HepG2 (cell line): ENCODE data around the gene WBP2NL.

Source experiments
- ATF3 ChIP-seq: sonication (generic); formaldehyde crosslinking; IDR thresholded peaks from 2 replicates; pipeline ENCODE4 v1.4.0; 2020; ENCODE audit warnings: missing genetic modification reagents
- CCDC6 ChIP-seq: sonication (generic); formaldehyde crosslinking; IDR thresholded peaks from 2 replicates; pipeline ENCODE4 v1.8.1; 2022; ENCODE audit warnings: mild to moderate bottlenecking, missing genetic modification reagents, moderate library complexity
- CTCF ChIP-seq: sonication (generic); formaldehyde crosslinking; IDR thresholded peaks from 2 replicates; pipeline ENCODE4 v1.5.0; 2020; ENCODE audit warnings: mild to moderate bottlenecking, missing genetic modification reagents, moderate library complexity
- E2F1 ChIP-seq: sonication (generic); formaldehyde crosslinking; IDR thresholded peaks from 2 replicates; pipeline ENCODE4 v1.5.0; 2020; ENCODE audit warnings: missing genetic modification reagents
- GFI1 ChIP-seq: sonication (generic); formaldehyde crosslinking; IDR thresholded peaks from 2 replicates; pipeline ENCODE4 v1.5.0; 2020; ENCODE audit warnings: missing genetic modification reagents, mild to moderate bottlenecking, borderline replicate concordance
- HNF4A ChIP-seq: sonication (generic); formaldehyde crosslinking; IDR thresholded peaks from 2 replicates; pipeline ENCODE4 v1.4.0; 2020; ENCODE audit warnings: missing genetic modification reagents
- HNRNPL ChIP-seq: fragments of 200-400 bp; formaldehyde crosslinking; IDR thresholded peaks from 2 replicates; pipeline ENCODE4 v1.6.1; 2017; ENCODE audit warnings: mild to moderate bottlenecking, low read depth, low read length
- SIN3A ChIP-seq: IDR thresholded peaks from 2 replicates; pipeline ENCODE4 v1.6.1; 2011; ENCODE audit warnings: low read depth, mild to moderate bottlenecking, control low read depth, low read length, borderline replicate concordance
- STAG1 ChIP-seq: sonication (generic); formaldehyde crosslinking; IDR thresholded peaks from 2 replicates; pipeline ENCODE4 v1.4.0; 2020; ENCODE audit warnings: missing genetic modification reagents
- ZBTB26 ChIP-seq: IDR thresholded peaks from 2 replicates; pipeline ENCODE4 v1.6.1; 2016; ENCODE audit warnings: missing compliant biosample characterization, missing genetic modification reagents, borderline replicate concordance
- ZNF263 ChIP-seq: sonication (generic); formaldehyde crosslinking; IDR thresholded peaks from 2 replicates; pipeline ENCODE4 v1.4.0; 2020; ENCODE audit warnings: missing genetic modification reagents
- ZNF558 ChIP-seq: sonication (generic); formaldehyde crosslinking; IDR thresholded peaks from 2 replicates; pipeline ENCODE4 v1.9.0; 2022; ENCODE audit warnings: mild to moderate bottlenecking, missing genetic modification reagents, borderline replicate concordance

- TF ChIP-seq ATF3 (CRISPR knock-in tag): no peak
- no peak for TF ChIP-seq CCDC6 (CRISPR knock-in tag)
- no peak for TF ChIP-seq STAG1 (CRISPR knock-in tag)
- TF ChIP-seq GFI1: no peak
- no peak for TF ChIP-seq HNF4A (CRISPR knock-in tag)
- no peak for TF ChIP-seq CTCF
- TF ChIP-seq ZNF263 (CRISPR knock-in tag): no peak
- TF ChIP-seq SIN3A: no peak
- TF ChIP-seq E2F1: no peak
- no peak for TF ChIP-seq ZBTB26 (CRISPR knock-in tag)
- TF ChIP-seq ZNF558 (CRISPR knock-in tag): no peak
- no peak for TF ChIP-seq HNRNPL
Measured at GRCh38 chr22:41998361-41999261, at the start of gene WBP2NL.
